Activated T-helper 17 cell treated with anti-CD3 and anti-CD28 coated beads, Interleukin-2, amount 50 U/mL, for 72 hours (primary cell): ENCODE data around the gene ZBP1. TPM values are rescaled to one million over a fixed set of nuclear protein-coding genes. Genes with fewer than 3 reads are reported as not detected.

Experiments
- ATAC-seq: fragments of 150-1000 bp; cut with Tn5 transposase; replicated peaks from 2 replicates; pipeline ENCODE4 v1.10.0; 2021; ENCODE audit warnings: mild to moderate bottlenecking, moderate library complexity
- H3K27ac Mint-ChIP-seq: one replicate; pipeline ENCODE4 v1.8.0; 2022; ENCODE audit warnings: mixed read lengths
- H3K27me3 Mint-ChIP-seq: one replicate; pipeline ENCODE4 v1.8.0; 2022; ENCODE audit warnings: mixed read lengths
- H3K36me3 Mint-ChIP-seq: one replicate; pipeline ENCODE4 v1.8.0; 2022; ENCODE audit warnings: low read depth, mild to moderate bottlenecking, mixed read lengths
- H3K4me1 Mint-ChIP-seq: one replicate; pipeline ENCODE4 v1.8.0; 2022; ENCODE audit warnings: mixed read lengths
- H3K4me3 Mint-ChIP-seq: one replicate; pipeline ENCODE4 v1.8.0; 2022; ENCODE audit warnings: mild to moderate bottlenecking, mixed read lengths
- H3K9me3 Mint-ChIP-seq: one replicate; pipeline ENCODE4 v1.8.0; 2022; ENCODE audit warnings: mixed read lengths
- total RNA-seq, 2 donors: library from RNA; stranded (reverse); gene quantifications; one replicate each; pipeline ENCODE4 v1.2.3, GENCODE V29; 2022

The ZBP1 gene
- total RNA-seq, 2 donors from 2014 or later = 1.0 to 1.7 TPM

DNA sequence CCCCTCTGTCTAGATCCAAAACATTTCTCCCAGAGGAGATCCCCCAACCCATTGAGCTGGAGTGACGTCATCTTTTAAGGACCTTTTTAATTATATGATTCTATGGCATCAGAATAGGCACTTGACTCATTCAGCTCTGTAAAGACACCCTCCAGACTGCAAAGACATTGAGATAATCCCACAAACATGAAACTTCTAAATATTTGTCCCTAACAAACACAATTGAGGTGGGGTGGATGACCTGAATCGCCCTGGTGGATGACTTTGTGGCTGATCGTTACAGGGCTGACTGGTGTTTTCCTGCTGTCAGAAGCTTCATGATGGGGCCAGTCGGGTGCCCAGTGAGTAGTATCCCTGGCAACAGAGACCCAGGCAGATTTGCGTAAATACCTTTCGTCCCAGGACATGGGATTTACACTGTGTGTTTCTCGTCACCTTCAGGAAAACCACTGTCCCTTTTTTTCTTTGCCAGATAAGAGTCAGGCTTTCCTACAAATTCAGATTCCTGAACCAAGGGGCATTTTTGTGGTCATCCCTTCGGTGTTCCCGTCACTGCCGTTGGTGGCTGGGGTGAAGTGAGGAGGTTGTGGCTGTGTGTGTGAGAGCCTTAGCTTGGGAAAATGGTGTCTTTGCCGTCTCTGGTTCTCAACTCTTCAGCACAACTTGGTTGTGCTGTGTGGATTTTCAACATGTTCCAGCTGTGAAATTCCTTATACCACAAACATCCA, 64.6 kb downstream of the ZBP1 start:
- Mint-ChIP-seq H3K27ac (no peak overlapping the region), H3K27me3 (peaks cover 32% of the 10 kb centered on the region), H3K36me3 (no peaks in the 10 kb centered on the region), H3K9me3 (no peaks in the 10 kb centered on the region), H3K4me1 (no peaks in the 10 kb centered on the region), H3K4me3 (no peak overlapping the region)
- ATAC-seq = no peak

Other genes starting within 250 kb of the ZBP1 start
- gene RBM38, start 229.0 kb downstream of the ZBP1 start, total RNA-seq = 10 to 100 TPM; 63.0 to 64.3 TPM
- gene CTCFL, start 95.3 kb downstream of the ZBP1 start, total RNA-seq = not detected
- not detected for gene PCK1, start 59.3 kb downstream of the ZBP1 start, total RNA-seq
- 1 to 10 TPM; 1.6 to 2.3 TPM for gene PMEPA1, start 89.6 kb upstream of the ZBP1 start, total RNA-seq